Measurements from ENCODE around the gene LPP. TPM values are rescaled to one million over a fixed set of nuclear protein-coding genes. Genes with fewer than 3 reads are reported as not detected.

LPP gene
- total and polyA plus RNA-seq, 8 donors = 4.9 to 84.4 (median 45.9) TPM

DNA sequence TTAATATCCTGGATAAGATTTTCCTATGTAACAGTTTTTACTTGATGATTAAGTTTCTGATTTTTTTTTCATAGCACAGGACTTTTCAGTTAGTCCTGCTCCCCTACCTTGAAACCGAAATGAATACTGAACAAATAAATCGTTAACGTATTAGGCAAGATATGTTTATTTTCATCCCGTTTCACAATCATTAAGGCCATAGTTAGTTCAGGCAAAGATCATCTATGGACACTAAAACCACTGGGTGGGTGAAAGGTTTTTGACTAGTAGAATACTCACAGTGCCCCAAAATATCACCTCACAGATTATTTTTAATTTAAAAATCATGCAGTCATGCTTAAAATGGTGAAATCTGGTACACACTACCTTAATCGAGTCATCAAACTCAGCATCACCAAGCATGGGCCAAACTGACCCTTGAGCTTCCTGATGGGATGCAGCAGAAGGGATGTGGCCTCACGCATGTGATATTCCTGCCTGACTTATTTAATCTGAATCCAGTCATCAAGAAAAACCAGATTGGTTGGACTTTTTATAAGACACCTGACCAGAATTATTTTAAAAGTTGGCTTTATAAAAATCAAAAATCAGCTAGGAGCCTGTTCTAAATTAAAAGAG is 365.0 kb downstream of the LPP start:
- Histone ChIP-seq H3K27ac (no peak overlapping the region), H3K36me3 (no peaks in the 10 kb centered on the region), H3K4me1 (peaks cover 0 to 7% (median 2%) of the 10 kb centered on the region in 3 donors), H3K9me3 (no peaks in the 10 kb centered on the region), H3K4me3 (no peak overlapping the region), H3K27me3 (no peaks in the 10 kb centered on the region)
- 55 to 56% methylated on average over 6 of the region's 6 CpGs for WGBS, 2 donors
- FAIRE-seq = no peak
- TF ChIP-seq, protein P1, sequence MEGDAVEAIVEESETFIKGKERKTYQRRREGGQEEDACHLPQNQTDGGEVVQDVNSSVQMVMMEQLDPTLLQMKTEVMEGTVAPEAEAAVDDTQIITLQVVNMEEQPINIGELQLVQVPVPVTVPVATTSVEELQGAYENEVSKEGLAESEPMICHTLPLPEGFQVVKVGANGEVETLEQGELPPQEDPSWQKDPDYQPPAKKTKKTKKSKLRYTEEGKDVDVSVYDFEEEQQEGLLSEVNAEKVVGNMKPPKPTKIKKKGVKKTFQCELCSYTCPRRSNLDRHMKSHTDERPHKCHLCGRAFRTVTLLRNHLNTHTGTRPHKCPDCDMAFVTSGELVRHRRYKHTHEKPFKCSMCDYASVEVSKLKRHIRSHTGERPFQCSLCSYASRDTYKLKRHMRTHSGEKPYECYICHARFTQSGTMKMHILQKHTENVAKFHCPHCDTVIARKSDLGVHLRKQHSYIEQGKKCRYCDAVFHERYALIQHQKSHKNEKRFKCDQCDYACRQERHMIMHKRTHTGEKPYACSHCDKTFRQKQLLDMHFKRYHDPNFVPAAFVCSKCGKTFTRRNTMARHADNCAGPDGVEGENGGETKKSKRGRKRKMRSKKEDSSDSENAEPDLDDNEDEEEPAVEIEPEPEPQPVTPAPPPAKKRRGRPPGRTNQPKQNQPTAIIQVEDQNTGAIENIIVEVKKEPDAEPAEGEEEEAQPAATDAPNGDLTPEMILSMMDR (IDR thresholded peaks at IDR 0.05) = no peak
- intact Hi-C loops (cut with DNase I) = no loop called here
- peak in 3 of 4 donors; percentile 32 to 54 (median 40) for ATAC-seq
- no peak for DNase-seq

DNA sequence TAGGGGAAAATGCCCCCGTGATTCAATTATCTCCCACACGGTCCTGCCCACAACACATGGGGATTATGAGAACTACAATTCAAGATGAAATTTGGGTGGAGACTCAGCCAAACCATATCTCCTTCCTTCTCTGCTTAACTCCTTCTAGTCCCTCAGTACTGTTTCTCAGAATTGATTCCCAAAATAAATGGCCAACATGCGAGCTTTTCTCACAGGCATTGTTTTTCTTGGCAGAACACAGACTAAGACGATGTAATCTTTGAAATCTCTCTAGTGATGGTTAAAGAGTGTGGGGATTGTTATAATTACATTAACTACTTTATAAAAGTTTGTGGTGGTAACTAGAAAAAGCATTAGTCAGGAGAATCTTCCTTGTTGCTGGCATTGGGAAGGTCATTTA is 366.5 kb downstream of the LPP start:
- H3K27ac ChIP-seq = no peak overlapping the region
- TF ChIP-seq, protein P1 (IDR thresholded peaks at IDR 0.05) = no peak
- H3K36me3 ChIP-seq = no peaks in the 10 kb centered on the region
- 59 to 61% methylated on average over 4 of the region's 4 CpGs for WGBS, 2 donors
- FAIRE-seq (no peak), ATAC-seq (no peak), DNase-seq (no peak)
- H3K9me3 ChIP-seq = no peaks in the 10 kb centered on the region
- intact Hi-C loops (cut with DNase I) = no loop called here
- peaks cover 0 to 7% (median 2%) of the 10 kb centered on the region in 3 donors for H3K4me1 ChIP-seq
- no peaks in the 10 kb centered on the region for H3K27me3 ChIP-seq
- no peak overlapping the region for H3K4me3 ChIP-seq

DNA sequence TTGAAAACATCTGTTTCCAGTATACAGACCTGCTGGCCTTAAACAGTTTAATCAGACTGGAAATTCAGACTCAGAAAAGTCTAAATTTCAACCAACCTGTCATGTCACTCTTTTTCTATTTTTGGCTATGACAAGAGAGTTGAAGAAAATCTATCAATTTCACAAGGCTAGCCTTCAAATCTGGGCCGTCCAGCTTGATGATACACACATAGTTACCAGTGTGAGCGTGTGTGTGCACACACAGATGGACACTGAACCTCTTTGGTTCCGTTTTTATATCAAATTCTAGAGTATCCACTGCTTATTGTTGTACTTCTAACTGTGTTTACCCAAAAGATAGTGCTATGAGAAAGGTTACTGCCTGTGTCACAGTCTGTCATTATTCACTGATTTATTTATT is 368.2 kb downstream of the LPP start:
- FAIRE-seq (no peak), ATAC-seq (no peak), DNase-seq (no peak)
- peaks cover 0 to 7% (median 2%) of the 10 kb centered on the region in 3 donors for H3K4me1 ChIP-seq
- no peak overlapping the region for H3K27ac ChIP-seq
- WGBS, 2 donors = 42 to 48% methylated on average over 3 of the region's 3 CpGs
- H3K27me3 ChIP-seq = no peaks in the 10 kb centered on the region
- no peak overlapping the region for H3K4me3 ChIP-seq
- H3K9me3 ChIP-seq = no peaks in the 10 kb centered on the region
- TF ChIP-seq, protein P1 (IDR thresholded peaks at IDR 0.05) = no peak
- intact Hi-C loops (cut with DNase I) = no loop called here
- H3K36me3 ChIP-seq = no peaks in the 10 kb centered on the region

DNA sequence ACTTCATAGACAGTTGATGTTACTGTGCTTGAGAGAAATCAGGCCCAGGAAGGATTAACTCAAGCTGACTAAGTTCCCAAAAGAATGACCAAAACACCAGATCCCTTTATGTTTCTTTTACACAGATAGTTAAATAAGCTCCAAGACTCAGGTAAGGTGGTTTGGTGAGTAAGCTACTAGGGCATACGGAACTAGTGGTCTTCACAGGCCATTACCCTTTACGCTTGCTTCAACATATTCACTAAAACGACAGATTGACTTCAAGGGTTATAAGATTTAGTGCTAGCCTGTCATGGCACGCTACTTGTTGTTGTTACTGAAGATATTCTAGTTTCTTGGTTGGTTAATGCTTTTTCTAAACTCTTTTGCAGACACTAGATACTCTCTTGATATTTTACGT is 369.3 kb downstream of the LPP start:
- intact Hi-C loops (cut with DNase I) = no loop called here
- no peaks in the 10 kb centered on the region for H3K27me3 ChIP-seq

DNA sequence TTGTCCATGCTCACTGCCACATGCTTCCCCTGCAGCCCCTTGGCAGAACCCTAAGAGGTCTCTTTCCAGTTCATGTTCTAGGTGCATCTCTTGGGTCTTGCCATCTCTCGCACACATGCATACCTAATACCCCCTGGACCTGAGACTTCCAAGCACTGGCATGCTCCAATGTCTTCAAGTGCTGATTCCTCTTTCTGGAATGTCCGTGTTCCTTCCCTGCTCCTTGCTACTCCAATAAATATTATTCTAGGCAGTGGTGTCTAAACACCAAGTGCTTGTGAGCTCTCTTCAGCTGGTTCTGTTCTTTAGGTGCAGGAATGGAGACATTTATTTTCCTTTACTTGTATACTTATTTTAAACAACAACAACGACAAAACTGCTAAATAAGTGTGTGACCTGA is 370.1 kb downstream of the LPP start:
- FAIRE-seq = no peak
- Histone ChIP-seq H3K4me3 (no peak overlapping the region), H3K27me3 (no peaks in the 10 kb centered on the region), H3K4me1 (peaks cover 0 to 7% (median 2%) of the 10 kb centered on the region in 3 donors), H3K27ac (no peak overlapping the region), H3K9me3 (no peaks in the 10 kb centered on the region), H3K36me3 (no peaks in the 10 kb centered on the region)
- intact Hi-C loops (cut with DNase I) = no loop called here
- 64 to 97% methylated on average over 3 of the region's 3 CpGs for WGBS, 2 donors
- no peak for ATAC-seq
- TF ChIP-seq, protein P1 (IDR thresholded peaks at IDR 0.05) = no peak
- no peak for DNase-seq

More for the DNA sequence above, 369.3 kb downstream of the LPP start:
- H3K27ac ChIP-seq = no peak overlapping the region
- ATAC-seq = no peak
- TF ChIP-seq, protein P1 (IDR thresholded peaks at IDR 0.05) = no peak
- H3K4me3 ChIP-seq = no peak overlapping the region
- no peak for DNase-seq
- H3K4me1 ChIP-seq = peaks cover 0 to 7% (median 2%) of the 10 kb centered on the region in 3 donors
- H3K36me3 ChIP-seq = no peaks in the 10 kb centered on the region
- 94% methylated on average over 5 of the region's 5 CpGs for WGBS, 2 donors
- H3K9me3 ChIP-seq = no peaks in the 10 kb centered on the region
- FAIRE-seq = no peak
